ENCODE measurements around the gene FBXL7. TPM values are rescaled to one million over a fixed set of nuclear protein-coding genes. Genes with fewer than 3 reads are reported as not detected.
"Not testable (repeated sequence)": the region's sequence is repeated elsewhere in the genome, so short reads cannot be mapped to it uniquely, and the experiment has no call there.

Gene FBXL7
- total and polyA plus RNA-seq, 4 donors: 0.24 to 1.4 (median 1.2) TPM

GRCh38 chr5:15864536-15865215, 364.7 kb downstream of the FBXL7 start:
- Histone ChIP-seq H3K4me3 (ENCODE audit: low read depth in 1 of 3, low read length in 3 of 3) (no peak overlapping the region), H3K27me3 (ENCODE audit: control insufficient read depth in 4 of 4, insufficient read depth in 4 of 4, low read length in 3 of 4) (no peaks in the 10 kb centered on the region), H3K9ac (ENCODE audit: low read depth in 1 of 2, low read length in 2 of 2) (no peak overlapping the region), H3K36me3 (ENCODE audit: control insufficient read depth in 4 of 4, insufficient read depth in 3 of 4, low read depth in 1 of 4, low read length in 3 of 4) (no peaks in the 10 kb centered on the region), H3K27ac (ENCODE audit: low read depth in 1 of 2, low read length in 2 of 2) (no peak overlapping the region), H3K4me1 (ENCODE audit: control insufficient read depth in 4 of 4, insufficient read depth in 4 of 4, low read length in 3 of 4) (no peaks in the 10 kb centered on the region), H3K9me3 (ENCODE audit: control insufficient read depth in 4 of 4, low read length in 3 of 4) (peaks cover 0 to 5% (median 0%) of the 10 kb centered on the region in 4 donors)
- 88% methylated on average over 4 of the region's 4 CpGs for WGBS
- TF ChIP-seq RXRA (IDR thresholded peaks at IDR 0.05) (no peak), FOXA2 (IDR thresholded peaks at IDR 0.05) (no peak), REST (IDR thresholded peaks at IDR 0.05) (no peak), CTCF (IDR thresholded peaks at IDR 0.05; ENCODE audit: low read depth, low read length, missing input control) (no peak), RAD21 (IDR thresholded peaks at IDR 0.05) (no peak), EGR1 (IDR thresholded peaks at IDR 0.05; ENCODE audit: low read depth in 2 of 2) (no peak), ZBTB33 (IDR thresholded peaks at IDR 0.05) (no peak), FOXA1 (IDR thresholded peaks at IDR 0.05) (no peak), GABPA (IDR thresholded peaks at IDR 0.05 in 1 of 2, conservative IDR thresholded peaks at IDR 0.05 in 1 of 2) (no peak), TAF1 (conservative IDR thresholded peaks at IDR 0.05) (no peak), NR2F2 (IDR thresholded peaks at IDR 0.05) (no peak), YY1 (IDR thresholded peaks at IDR 0.05) (no peak), MAX (IDR thresholded peaks at IDR 0.05) (no peak), HNF4G (IDR thresholded peaks at IDR 0.05) (no peak), SP1 (IDR thresholded peaks at IDR 0.05) (no peak)
- DNase-seq (ENCODE audit: low spot score): no peak

GRCh38 chr5:15872259-15872658, 372.3 kb downstream of the FBXL7 start:
- WGBS: 89% methylated on average over 1 of the region's 1 CpG
- H3K9me3 ChIP-seq (ENCODE audit: control insufficient read depth in 4 of 4, low read length in 3 of 4): not testable (repeated sequence)

More at GRCh38 chr5:15872259-15872658, 372.3 kb downstream of the FBXL7 start:
- DNase-seq (ENCODE audit: low spot score); H3K4me1 ChIP-seq (ENCODE audit: control insufficient read depth in 4 of 4, insufficient read depth in 4 of 4, low read length in 3 of 4); H3K4me3 ChIP-seq (ENCODE audit: low read depth in 1 of 3, low read length in 3 of 3); H3K36me3 ChIP-seq (ENCODE audit: control insufficient read depth in 4 of 4, insufficient read depth in 3 of 4, low read depth in 1 of 4, low read length in 3 of 4); H3K27me3 ChIP-seq (ENCODE audit: control insufficient read depth in 4 of 4, insufficient read depth in 4 of 4, low read length in 3 of 4); H3K27ac ChIP-seq (ENCODE audit: low read depth in 1 of 2, low read length in 2 of 2); H3K9ac ChIP-seq (ENCODE audit: low read depth in 1 of 2, low read length in 2 of 2): not testable (repeated sequence)

Measured in liver (tissue), 9 donors.